Measurements from ENCODE around the gene UQCRHL. TPM values are rescaled to one million over a fixed set of nuclear protein-coding genes. Genes with fewer than 3 reads are reported as not detected.

UQCRHL gene
- total and polyA plus RNA-seq, 2 of the 8 experiments (the other 6 are each of a cell fraction or from before 2014, with no cell fraction given), result 3.7 to 3.9 TPM

- no peak overlapping the region for H2BK120ac ChIP-seq (replicated peaks; ENCODE audit: low read depth, low read length)
- no peaks in the 10 kb centered on the region for H4K20me1 ChIP-seq (replicated peaks in 1 of 2; ENCODE audit: control insufficient read depth in 1 of 2, insufficient read depth in 2 of 2, low read length in 2 of 2)
- H3K23me2 ChIP-seq (ENCODE audit: low read depth, low read length), result peaks cover 10% of the 10 kb centered on the region
- H3K9ac ChIP-seq (replicated peaks in 1 of 4; ENCODE audit: extremely low read depth in 1 of 4, low read depth in 3 of 4, low read length in 3 of 4), result no peak overlapping the region
- H3K79me2 ChIP-seq (ENCODE audit: control insufficient read depth in 1 of 2, insufficient read depth in 2 of 2, low read length in 2 of 2), result no peaks in the 10 kb centered on the region
- H3K23ac ChIP-seq (ENCODE audit: insufficient read length), result no peak overlapping the region
- no peak overlapping the region for H4K5ac ChIP-seq (ENCODE audit: insufficient read length, low read depth, low read length)
- H3K56ac ChIP-seq (replicated peaks; ENCODE audit: insufficient read length, low read depth, low read length), result no peak overlapping the region
- DNase-seq (ENCODE audit: low read depth in 1 of 2, low spot score in 2 of 2) (no peak), FAIRE-seq (no peak)
- H3K27ac ChIP-seq (ENCODE audit: low read depth, low read length), result no peak overlapping the region
- H4K8ac ChIP-seq (ENCODE audit: extremely low read depth, insufficient read depth, low read length), result no peak overlapping the region
- H2BK20ac ChIP-seq (ENCODE audit: low read length), result no peak overlapping the region
- H3K18ac ChIP-seq (ENCODE audit: extremely low read depth, low read length), result no peak overlapping the region
- H2BK12ac ChIP-seq (ENCODE audit: low read depth, low read length), result no peak overlapping the region
- POLR2A ChIA-PET (ENCODE audit: partially characterized antibody), result interaction anchor here (5.2 kb wide), 1 partner anchor 10 kb away, joined by 87 read pairs; the partner anchor contains the start of gene SPEN
- CTCF ChIA-PET (ENCODE audit: partially characterized antibody), result interaction anchor here (0.9 to 2.2 kb wide), 7 partner anchors 9 to 88 kb away, joined by 3 to 6 read pairs (median 4); partner anchors contain the start of gene SPEN
- H2BK5ac ChIP-seq (ENCODE audit: low read depth, low read length), result no peak overlapping the region
- H3K36me3 ChIP-seq (ENCODE audit: control insufficient read depth in 2 of 4, insufficient read depth in 4 of 4, low read length in 3 of 4), result no peaks in the 10 kb centered on the region
- 0 out of 2 replicates have a peak, but pooled peaks cover 3% of the 10 kb centered on the region for H3K79me1 ChIP-seq (ENCODE audit: low read depth, low read length)
- 91% methylated on average over 7 of the region's 7 CpGs; no CpG with 5 or more reads in 1 of the 2 experiments for WGBS, 2 experiments (ENCODE audit: extremely low coverage in 1 of 2, insufficient coverage in 1 of 2, insufficient read length in 1 of 2, insufficient replicate concordance in 2 of 2, low coverage in 1 of 2, low lambda C conversion rate in 2 of 2, missing lambda C conversion rate in 1 of 2)
- H3K27me3 ChIP-seq (replicated peaks in 1 of 4; ENCODE audit: control insufficient read depth in 3 of 4, extremely low read depth in 1 of 4, insufficient read depth in 3 of 4, low read length in 3 of 4), result no peaks in the 10 kb centered on the region
- no peaks in the 10 kb centered on the region for H3K9me3 ChIP-seq (ENCODE audit: insufficient read depth in 2 of 2, low read depth in 1 of 2, low read length in 1 of 2)
- no peak overlapping the region for H2BK15ac ChIP-seq (ENCODE audit: low read length)
- no peak overlapping the region for H3K4me3 ChIP-seq (ENCODE audit: extremely low read depth in 1 of 4, insufficient read depth in 2 of 4, low read depth in 3 of 4, low read length in 4 of 4)
- no peak overlapping the region for H3K14ac ChIP-seq (ENCODE audit: insufficient read length)
- no peak overlapping the region; a peak in 1 of 4 replicates for H3K4me2 ChIP-seq (ENCODE audit: insufficient read depth in 1 of 2, low read depth in 2 of 2, low read length in 2 of 2)
- no peak overlapping the region for H3K4ac ChIP-seq (replicated peaks; ENCODE audit: insufficient read length, low read depth, low read length)
- H2AFZ ChIP-seq (ENCODE audit: low read length), result no peak overlapping the region
- no peak overlapping the region for H4K91ac ChIP-seq (replicated peaks; ENCODE audit: insufficient read length, low read length)
- H3K4me1 ChIP-seq (replicated peaks in 1 of 4; ENCODE audit: control insufficient read depth in 3 of 4, insufficient read depth in 4 of 4, low read length in 3 of 4), result peaks cover 0 to 7% (median under 1%) of the 10 kb centered on the region in 4 experiments; a peak in 3 of 7 replicates
- no peak overlapping the region for H2AK5ac ChIP-seq (ENCODE audit: low read depth, low read length)
- TF ChIP-seq POLR2AphosphoS5 (IDR thresholded peaks at IDR 0.05; ENCODE audit: low read depth, low read length) (no peak), TCF12 (IDR thresholded peaks at IDR 0.05; ENCODE audit: low read depth, low read length) (no peak), E2F6 (IDR thresholded peaks at IDR 0.05) (no peak), JUN (IDR thresholded peaks at IDR 0.05; ENCODE audit: low read depth, low read length) (no peak), SIRT6 (IDR thresholded peaks at IDR 0.05; ENCODE audit: low read length) (no peak), POLR2A (IDR thresholded peaks at IDR 0.05; ENCODE audit: control extremely low read depth in 1 of 2, low read depth in 2 of 2, low read length in 2 of 2) (no peak), CREB1 (IDR thresholded peaks at IDR 0.05) (no peak), RFX5 (IDR thresholded peaks at IDR 0.05; ENCODE audit: borderline replicate concordance, low read depth, low read length) (no peak), RNF2 (IDR thresholded peaks at IDR 0.05; ENCODE audit: borderline replicate concordance, low read depth, low read length, missing control alignments, poor library complexity, severe bottlenecking) (no peak), RAD21 (IDR thresholded peaks at IDR 0.05 in 1 of 2, conservative IDR thresholded peaks at IDR 0.05 in 1 of 2; ENCODE audit: low read depth in 2 of 2, low read length in 2 of 2) (no peak), GABPA (IDR thresholded peaks at IDR 0.05; ENCODE audit: borderline replicate concordance, insufficient read depth, low read length) (no peak), ATF3 (IDR thresholded peaks at IDR 0.05; ENCODE audit: insufficient read depth, low read depth, low read length) (no peak), POU5F1 (IDR thresholded peaks at IDR 0.05; ENCODE audit: low read depth, low read length) (no peak)
Measured at GRCh38 chr1:15837931-15838330, 30.5 kb upstream of the UQCRHL start.

Measured in H1 (cell line).